Heart right ventricle (tissue), 16 donors: ENCODE results near the gene PAQR5. TPM values are rescaled to one million over a fixed set of nuclear protein-coding genes. Genes with fewer than 3 reads are reported as not detected.
A peak's percentile ranks its signal among the peaks of the same experiment; 100 is the strongest.
"Not testable (repeated sequence)": the region's sequence is repeated elsewhere in the genome, so short reads cannot be mapped to it uniquely, and the experiment has no call there.

ENCODE experiments used
- ATAC-seq, 8 donors: fragments of 200-7000 bp; cut with Tn5 transposase; one replicate each; pipeline ENCODE4 v1.9.1; 2020; ENCODE audit warnings: mild to moderate bottlenecking in 8 of 8, moderate library complexity in 8 of 8, moderate number of reproducible peaks in 1 of 8
- DNase-seq, 2 donors: peaks; one replicate each; pipeline ENCODE4 v3.0.0-alpha.2; 2020
- H3K27ac ChIP-seq, 10 donors: fragments of 200-600 bp; sonication (generic) in 2 of 10; one replicate each; pipeline versions ENCODE4 v1.5.0 to v1.8.0; 2020 to 2022; ENCODE audit warnings: mild to moderate bottlenecking in 3 of 10
- H3K27me3 ChIP-seq, 7 donors: fragments of 200-600 bp; one replicate each; pipeline ENCODE4 v1.8.0; 2021 to 2022; ENCODE audit warnings: mild to moderate bottlenecking in 2 of 7
- H3K36me3 ChIP-seq, 9 donors: fragments of 200-600 bp; sonication (generic) in 1 of 9; one replicate each; pipeline versions ENCODE4 v1.5.0 to v1.8.0; 2020 to 2022; ENCODE audit warnings: mild to moderate bottlenecking in 2 of 9
- H3K4me1 ChIP-seq, 9 donors: fragments of 200-600 bp; sonication (generic) in 1 of 9; one replicate each; pipeline versions ENCODE4 v1.5.0 to v1.8.0; 2020 to 2022; ENCODE audit warnings: mild to moderate bottlenecking in 4 of 9
- H3K4me3 ChIP-seq, 10 donors: fragments of 200-600 bp; sonication (generic) in 2 of 10; one replicate each; pipeline versions ENCODE4 v1.5.0 to v1.8.0; 2020 to 2022; ENCODE audit warnings: mild to moderate bottlenecking in 7 of 10, moderate library complexity in 2 of 10
- H3K9me3 ChIP-seq, 11 donors: fragments of 200-600 bp in 10 of 11; sonication (generic) in 2 of 11; one replicate each; pipeline versions ENCODE4 v1.5.0 to v1.8.0; 2013 to 2022; ENCODE audit warnings: mild to moderate bottlenecking in 2 of 11, control low read depth in 1 of 11, moderate library complexity in 1 of 11
- CTCF ChIP-seq, 9 donors: fragments of 200-600 bp; sonication (generic) in 2 of 9; IDR thresholded peaks; one replicate each; pipeline versions ENCODE4 v1.5.0 to v1.8.0; 2021 to 2022; ENCODE audit warnings: antibody characterized with exemption in 9 of 9, mild to moderate bottlenecking in 5 of 9, moderate library complexity in 1 of 9
- WGBS, 2 donors: extraction: QIAGEN DNeasy Blood & Tissue Kit; methylation state at CpG; one replicate each; pipeline ENCODE4 v1.1.7; 2013; ENCODE audit warnings: inconsistent platforms in 1 of 2; 5-methylcytosine and 5-hydroxymethylcytosine counted together
- intact Hi-C, 10 donors: fragments of 100-400 bp; cut with DNase I; formaldehyde crosslinking; loops; one replicate each; pipeline versions ENCODE4 v1.11.1 to v1.14.2; 2022
- polyA plus RNA-seq, 2 donors: library from polyadenylated mRNA; stranded (reverse); fragments of 200-250 nt; gene quantifications; one replicate each; pipeline ENCODE4 v1.2.3, GENCODE V29; 2013
- total RNA-seq, 10 donors: library from RNA; stranded (reverse); fragmentation: NEBNext Ultra II Directional in 3 of 10; extraction: Animal tissue kit (Norgen Biotek cat#: 25700) in 3 of 10; gene quantifications; one replicate each; pipeline versions ENCODE4 v1.2.1 to v1.2.4, GENCODE V29; 2021 to 2023
- donor health status: Arrhythmogenic right ventricular cardiomyopathy.
- donor health status: ischemic (EF 13 %, LVEDD 7.1; RV severe dilation, severe dysfunction).
- donor health status: healthy with polysubstance abuse.
- donor health status: DM: no; HTN: yes; CAD: no.
- donor health status: DM: no; HTN: no; CAD: no.
- donor health status: ischemic (EF 25% LVEDD 6.9; RV normal size, moderate dysfunction).
- donor health status: ischemic (EF 25% LVEDD 5.7; RV mildly dilated, moderate dysfunction).
- donor health status: healthy.
- donor health status: DM: yes; HTN: yes; CAD: no.
- donor health status: Ischemic cardiomyopathy.
- donor health status: ischemic (EF 35%, LVEDD 5.7; RV mildly dilated, moderate dysfunction).
- donor health status: nonischemic (EF 11% LVEDD 7.7; RV severe dilation, severe dysfunction).
- donor health status: DM: yes; HTN: yes; CAD: no.
- donor health status: PGD.
- donor health status: ischemic (EF 29% LVEDD 5.4; RV normal size, mild dysfunction).
- donor health status: nonischemic (EF 23%, LVEDD 6.1; RV moderate dilation, normal function).

The PAQR5 gene
- total and polyA plus RNA-seq, 12 donors, result 0.32 to 1.0 (median 0.60) TPM

DNA sequence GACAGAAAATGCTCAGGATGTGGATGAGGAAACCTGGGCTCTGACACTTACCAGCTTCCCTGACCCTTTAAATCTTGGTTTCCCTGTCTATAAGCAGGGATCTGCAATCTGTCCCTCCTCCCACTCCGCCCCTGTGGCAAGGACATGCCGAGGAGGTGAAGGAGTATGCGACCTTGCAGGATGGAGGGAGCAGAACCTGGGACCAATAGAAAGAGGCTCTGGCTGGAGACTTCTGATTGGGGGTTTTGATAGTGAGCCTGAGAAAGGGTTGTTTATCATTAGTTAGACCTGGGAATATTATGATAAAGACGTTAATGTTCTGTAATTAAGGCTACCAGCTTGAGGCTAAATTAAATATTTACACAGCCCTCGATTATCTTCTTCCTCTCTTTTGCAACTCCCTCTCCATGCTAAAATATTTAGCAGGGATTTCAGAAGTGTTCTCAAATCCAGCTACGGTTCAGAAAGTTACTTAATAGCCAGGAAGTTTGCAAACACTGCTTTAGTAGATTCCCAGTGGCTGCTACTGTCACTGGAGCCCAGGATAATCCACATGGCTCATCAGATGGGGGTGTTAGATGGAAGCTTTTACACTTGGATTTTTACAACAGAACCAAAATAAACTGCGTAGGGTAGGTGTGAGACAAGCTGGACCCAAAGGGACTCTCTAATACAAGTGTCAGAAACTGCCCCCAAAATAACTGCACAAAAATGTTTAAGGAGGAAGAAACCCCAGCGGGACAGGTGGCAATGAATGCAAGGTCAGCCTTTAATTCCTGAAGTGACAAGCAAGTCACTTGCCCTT is 9.2 kb upstream of the PAQR5 start:
- Histone ChIP-seq H3K27me3 (no peaks in the 10 kb centered on the region), H3K36me3 (no peaks in the 10 kb centered on the region), H3K27ac (peak overlapping the region in 5 of 10 donors; percentile 22 to 82 (median 54)), H3K4me3 (no peak overlapping the region), H3K9me3 (no peaks in the 10 kb centered on the region), H3K4me1 (peaks cover 0 to 32% (median 13%) of the 10 kb centered on the region in 9 donors)
- WGBS, 2 donors, result 54 to 60% methylated on average over 8 of the region's 8 CpGs
- DNase-seq (no peak), ATAC-seq (no peak)
- intact Hi-C loops, result no loop called here
- TF ChIP-seq CTCF (IDR thresholded peaks at IDR 0.05), result no peak

- 58 to 74% methylated on average over 7 of the region's 7 CpGs for WGBS, 2 donors
- Histone ChIP-seq H3K27me3 (no peaks in the 10 kb centered on the region), H3K4me1 (peaks cover 0 to 32% (median 13%) of the 10 kb centered on the region in 9 donors), H3K27ac (peak overlapping the region in 7 of 10 donors; percentile 25 to 82 (median 43)), H3K9me3 (no peaks in the 10 kb centered on the region), H3K4me3 (no peak overlapping the region), H3K36me3 (no peaks in the 10 kb centered on the region)
- intact Hi-C loops, result no loop called here
- TF ChIP-seq CTCF (IDR thresholded peaks at IDR 0.05), result no peak
- peak; percentile 66 to 69 for DNase-seq
- ATAC-seq, result peak; percentile 80 to 95 (median 90)
Measured at GRCh38 chr15:69290346-69291164, 8.2 kb upstream of the PAQR5 start.

DNA sequence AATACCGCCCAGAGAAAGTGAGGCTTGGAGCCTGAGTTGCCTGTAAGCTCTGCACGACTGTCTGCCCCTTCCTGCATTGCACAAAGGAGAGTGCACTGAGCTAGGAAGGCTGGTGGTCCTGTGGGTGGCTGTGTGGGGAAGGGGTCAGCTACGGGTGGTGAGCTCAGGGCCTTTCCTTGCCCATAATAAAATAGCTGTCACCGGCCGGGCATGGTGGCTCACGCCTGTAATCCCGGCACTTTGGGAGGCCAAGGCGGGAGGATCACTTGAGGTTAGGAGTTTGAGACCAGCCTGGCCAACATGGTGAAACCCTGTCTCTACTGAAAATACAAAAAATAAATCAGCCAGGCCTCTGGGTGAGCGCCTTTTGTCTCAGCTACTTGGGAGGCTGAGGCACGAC is 7.1 kb upstream of the PAQR5 start:
- Histone ChIP-seq H3K27ac (peak overlapping the region in 2 of 10 donors; percentile 54 to 82), H3K4me1 (peaks cover 0 to 32% (median 13%) of the 10 kb centered on the region in 9 donors)
- DNase-seq, H3K36me3 ChIP-seq, H3K4me3 ChIP-seq, intact Hi-C loops, H3K9me3 ChIP-seq, ATAC-seq, H3K27me3 ChIP-seq: not testable (repeated sequence)
- 93 to 94% methylated on average over 10 of the region's 10 CpGs for WGBS, 2 donors

- intact Hi-C loops, result no loop called here
- 91 to 93% methylated on average over 10 of the region's 10 CpGs for WGBS, 2 donors
- no peaks in the 10 kb centered on the region for H3K36me3 ChIP-seq
Measured at GRCh38 chr15:69292826-69293420, 5.8 kb upstream of the PAQR5 start.

More at GRCh38 chr15:69292826-69293420, 5.8 kb upstream of the PAQR5 start:
- H3K9me3 ChIP-seq, result no peaks in the 10 kb centered on the region
- H3K27ac ChIP-seq, result no peak overlapping the region
- H3K4me1 ChIP-seq, result peaks cover 0 to 32% (median 13%) of the 10 kb centered on the region in 9 donors
- TF ChIP-seq CTCF (IDR thresholded peaks at IDR 0.05), result no peak
- DNase-seq (no peak), ATAC-seq (no peak)
- peaks cover 0 to 3% (median 0%) of the 10 kb centered on the region in 7 donors for H3K27me3 ChIP-seq
- no peak overlapping the region for H3K4me3 ChIP-seq
